Peyer's patch (tissue), 4 donors: Measurements from ENCODE around the gene BPIFA3. TPM values are rescaled to one million over a fixed set of nuclear protein-coding genes. Genes with fewer than 3 reads are reported as not detected.

Experiments used
- DNase-seq, 3 donors: peaks; one replicate each; pipeline ENCODE4 v3.0.0-alpha.2; 2017 to 2019
- H3K27ac ChIP-seq, 4 donors: fragments of 200-600 bp; sonication (generic); one replicate each; pipeline ENCODE4 v1.5.1; 2016 to 2019
- H3K27me3 ChIP-seq, 2 donors: fragments of 200-600 bp; sonication (generic); one replicate each; pipeline ENCODE4 v1.5.1; 2019
- H3K36me3 ChIP-seq, 3 donors: fragments of 200-600 bp; sonication (generic); one replicate each; pipeline ENCODE4 v1.5.1; 2016 to 2019
- H3K4me1 ChIP-seq, 4 donors: fragments of 200-600 bp; sonication (generic); one replicate each; pipeline ENCODE4 v1.5.1; 2016 to 2019
- H3K4me3 ChIP-seq, 4 donors: fragments of 200-600 bp; sonication (generic); 1 replicate in 3 of 4; 2 replicates in 1 of 4; pipeline ENCODE4 v1.5.1; 2016 to 2019; ENCODE audit warnings: mild to moderate bottlenecking in 1 of 4
- H3K9me3 ChIP-seq, 4 donors: fragments of 200-600 bp; sonication (generic); one replicate each; pipeline ENCODE4 v1.5.1; 2016 to 2019; ENCODE audit warnings: mild to moderate bottlenecking in 1 of 4
- POLR2A ChIP-seq, 2 donors: fragments of 450-650 bp; IDR thresholded peaks; one replicate each; pipeline ENCODE4 v1.5.1; 2017; ENCODE audit warnings: antibody characterized with exemption in 2 of 2, mild to moderate bottlenecking in 2 of 2, moderate library complexity in 2 of 2
- total RNA-seq, 4 donors: library from RNA; depleted of rRNA; stranded (reverse); fragments of >200 nt; gene quantifications; one replicate each; pipeline ENCODE4 v1.1.0, GENCODE V29; 2016
- TF ChIP-seq, protein P1 (sequence below), 6 experiments: fragments of 450-650 bp in 4 of 6; fragments of 200-600 bp in 2 of 6; sonication (generic) in 1 of 6; IDR thresholded peaks; one replicate each; pipeline ENCODE4 v1.5.1; 2017 to 2019; ENCODE audit warnings: antibody characterized with exemption in 6 of 6, mild to moderate bottlenecking in 3 of 6, moderate library complexity in 1 of 6

BPIFA3 gene
- total RNA-seq, 4 donors from 2014 or later, result not detected

DNA sequence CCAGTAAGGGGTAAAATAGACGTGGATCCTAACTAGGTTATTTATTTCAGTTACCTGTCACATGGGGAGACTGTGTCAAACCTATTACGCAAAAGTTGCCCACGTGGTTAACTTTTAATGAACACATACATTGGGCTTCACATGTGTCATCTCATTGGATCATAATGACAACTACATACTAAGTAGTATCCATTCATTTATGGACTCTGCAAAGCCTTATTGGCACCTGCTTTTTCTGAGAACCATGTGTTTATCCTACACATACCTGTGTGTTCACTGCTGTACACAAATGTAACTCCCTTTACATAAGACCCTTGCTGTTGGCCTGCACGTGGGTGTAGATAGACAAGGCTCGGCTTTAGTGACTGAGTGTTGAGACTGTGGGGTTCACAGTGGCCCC lies 23.8 kb downstream of the BPIFA3 start:
- Histone ChIP-seq H3K27ac (no peak overlapping the region), H3K4me1 (no peaks in the 10 kb centered on the region), H3K36me3 (no peaks in the 10 kb centered on the region), H3K4me3 (no peak overlapping the region), H3K27me3 (no peaks in the 10 kb centered on the region), H3K9me3 (no peaks in the 10 kb centered on the region)
- no peak for DNase-seq
- no peak for TF ChIP-seq POLR2A (IDR thresholded peaks at IDR 0.05)
- TF ChIP-seq, protein P1, sequence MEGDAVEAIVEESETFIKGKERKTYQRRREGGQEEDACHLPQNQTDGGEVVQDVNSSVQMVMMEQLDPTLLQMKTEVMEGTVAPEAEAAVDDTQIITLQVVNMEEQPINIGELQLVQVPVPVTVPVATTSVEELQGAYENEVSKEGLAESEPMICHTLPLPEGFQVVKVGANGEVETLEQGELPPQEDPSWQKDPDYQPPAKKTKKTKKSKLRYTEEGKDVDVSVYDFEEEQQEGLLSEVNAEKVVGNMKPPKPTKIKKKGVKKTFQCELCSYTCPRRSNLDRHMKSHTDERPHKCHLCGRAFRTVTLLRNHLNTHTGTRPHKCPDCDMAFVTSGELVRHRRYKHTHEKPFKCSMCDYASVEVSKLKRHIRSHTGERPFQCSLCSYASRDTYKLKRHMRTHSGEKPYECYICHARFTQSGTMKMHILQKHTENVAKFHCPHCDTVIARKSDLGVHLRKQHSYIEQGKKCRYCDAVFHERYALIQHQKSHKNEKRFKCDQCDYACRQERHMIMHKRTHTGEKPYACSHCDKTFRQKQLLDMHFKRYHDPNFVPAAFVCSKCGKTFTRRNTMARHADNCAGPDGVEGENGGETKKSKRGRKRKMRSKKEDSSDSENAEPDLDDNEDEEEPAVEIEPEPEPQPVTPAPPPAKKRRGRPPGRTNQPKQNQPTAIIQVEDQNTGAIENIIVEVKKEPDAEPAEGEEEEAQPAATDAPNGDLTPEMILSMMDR (IDR thresholded peaks at IDR 0.05), result no peak

DNA sequence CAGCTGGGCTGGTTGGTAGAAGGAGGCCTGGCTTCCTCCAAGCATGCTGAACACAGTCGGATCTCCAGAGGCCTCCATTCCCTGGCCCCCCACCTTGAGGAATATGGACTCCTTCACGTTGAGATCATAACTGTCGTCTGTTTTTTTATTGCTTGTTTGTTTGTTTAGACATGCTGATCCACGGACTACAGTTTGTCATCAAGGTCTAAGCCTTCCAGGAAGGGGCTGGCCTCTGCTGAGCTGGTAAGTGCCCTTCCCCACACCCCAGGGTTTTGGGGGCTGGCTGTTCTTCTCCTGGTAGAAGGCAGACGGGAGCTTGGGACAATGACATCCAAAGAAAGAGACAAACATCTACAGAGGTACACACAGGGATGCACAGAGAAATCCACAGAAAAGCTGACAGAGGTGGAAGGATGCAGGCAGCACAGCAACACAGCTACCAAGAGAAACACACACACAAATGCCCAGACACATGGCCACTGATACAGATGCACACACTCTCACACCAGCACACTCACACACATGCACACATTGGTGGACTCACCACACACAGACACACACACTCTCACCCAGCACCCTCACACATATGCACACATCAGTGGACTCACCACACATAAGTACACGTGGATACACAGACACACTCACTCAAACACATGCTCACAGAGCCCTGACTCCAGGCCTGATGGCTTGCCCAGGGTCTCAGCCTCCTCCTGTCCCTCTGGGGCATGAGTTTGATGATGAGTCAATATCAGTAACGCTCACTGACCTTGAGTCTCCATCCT lies 25.4 kb downstream of the BPIFA3 start:
- Histone ChIP-seq H3K27ac (no peak overlapping the region), H3K9me3 (no peaks in the 10 kb centered on the region), H3K27me3 (no peaks in the 10 kb centered on the region), H3K4me3 (no peak overlapping the region), H3K4me1 (no peaks in the 10 kb centered on the region), H3K36me3 (no peaks in the 10 kb centered on the region)
- DNase-seq, result no peak
- TF ChIP-seq, protein P1 (IDR thresholded peaks at IDR 0.05), result no peak
- TF ChIP-seq POLR2A (IDR thresholded peaks at IDR 0.05), result no peak

DNA sequence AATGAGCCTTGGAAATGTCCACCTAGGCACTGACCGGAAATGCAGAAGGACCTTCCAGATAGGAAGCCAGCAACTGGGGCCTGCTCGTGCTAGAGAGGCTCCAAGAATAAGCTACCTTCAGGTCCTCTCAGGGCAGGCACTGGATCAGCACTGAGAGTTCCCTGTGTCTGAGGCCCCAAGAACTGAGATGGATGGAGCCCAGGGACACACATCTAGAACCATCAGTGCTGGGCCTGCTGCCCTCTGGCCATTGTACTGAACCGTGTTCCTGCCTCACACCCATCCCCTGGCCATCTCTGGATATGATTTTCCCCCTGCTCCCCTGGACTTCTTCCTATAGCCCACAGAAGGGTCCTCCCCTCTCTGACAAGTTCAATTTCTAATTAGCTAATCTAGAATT lies 28.9 kb downstream of the BPIFA3 start:
- H3K4me1 ChIP-seq, result no peaks in the 10 kb centered on the region
- no peaks in the 10 kb centered on the region for H3K9me3 ChIP-seq
- no peaks in the 10 kb centered on the region for H3K27me3 ChIP-seq
- no peak overlapping the region for H3K4me3 ChIP-seq
- DNase-seq, result no peak
- TF ChIP-seq, protein P1 (IDR thresholded peaks at IDR 0.05), result no peak
- no peak for TF ChIP-seq POLR2A (IDR thresholded peaks at IDR 0.05)
- H3K36me3 ChIP-seq, result no peaks in the 10 kb centered on the region
- no peak overlapping the region for H3K27ac ChIP-seq

DNA sequence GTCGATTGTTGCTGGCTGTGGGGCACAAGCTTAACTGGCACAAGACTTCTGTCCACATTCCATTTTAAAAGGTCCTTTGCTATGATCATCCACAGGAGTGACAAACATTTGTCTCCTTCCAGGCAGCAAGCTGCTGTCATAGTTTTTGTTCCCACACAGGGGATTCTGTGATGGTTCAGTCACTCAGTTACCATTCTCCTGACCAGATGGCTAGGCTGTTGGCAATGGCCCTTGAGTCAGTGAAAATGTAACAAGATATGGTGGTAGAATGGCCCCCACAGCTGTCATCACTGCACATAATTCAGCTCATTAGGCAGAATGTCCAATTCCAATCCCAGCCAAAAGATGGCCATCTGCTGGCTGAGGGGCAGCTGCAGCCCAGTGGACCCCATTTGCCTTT lies 32.3 kb downstream of the BPIFA3 start:
- H3K27ac ChIP-seq, result no peak overlapping the region
- no peak for DNase-seq

DNA sequence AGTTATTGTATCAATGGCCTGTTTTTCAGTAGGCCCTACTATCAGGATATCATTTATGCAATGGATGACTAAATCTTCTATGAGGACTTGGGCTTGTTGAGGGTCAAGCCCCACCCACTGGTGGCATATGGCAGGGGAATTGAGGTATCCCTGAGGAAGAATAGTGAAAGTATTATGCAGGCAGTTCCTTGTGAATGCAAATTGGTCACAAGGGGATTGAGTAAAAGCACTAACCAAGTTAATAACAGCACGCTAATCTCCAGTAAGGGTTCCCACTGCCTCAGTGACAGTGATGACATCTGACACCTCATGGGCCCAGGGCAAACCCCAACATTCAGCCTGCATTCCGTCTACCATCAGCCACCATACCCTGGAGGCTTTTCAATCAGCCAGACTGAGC lies 33.5 kb downstream of the BPIFA3 start:
- Histone ChIP-seq H3K27ac (no peak overlapping the region), H3K4me3 (no peak overlapping the region), H3K9me3 (no peaks in the 10 kb centered on the region), H3K4me1 (no peaks in the 10 kb centered on the region), H3K36me3 (no peaks in the 10 kb centered on the region), H3K27me3 (no peaks in the 10 kb centered on the region)
- TF ChIP-seq, protein P1 (IDR thresholded peaks at IDR 0.05), result no peak
- no peak for TF ChIP-seq POLR2A (IDR thresholded peaks at IDR 0.05)
- no peak for DNase-seq

More for the DNA sequence above, 32.3 kb downstream of the BPIFA3 start:
- H3K4me1 ChIP-seq, result no peaks in the 10 kb centered on the region
- H3K4me3 ChIP-seq, result no peak overlapping the region
- H3K9me3 ChIP-seq, result no peaks in the 10 kb centered on the region
- no peaks in the 10 kb centered on the region for H3K27me3 ChIP-seq
- H3K36me3 ChIP-seq, result no peaks in the 10 kb centered on the region
- no peak for TF ChIP-seq POLR2A (IDR thresholded peaks at IDR 0.05)
- TF ChIP-seq, protein P1 (IDR thresholded peaks at IDR 0.05), result no peak
